ENCODE results near the gene SDCBP2.

DNA sequence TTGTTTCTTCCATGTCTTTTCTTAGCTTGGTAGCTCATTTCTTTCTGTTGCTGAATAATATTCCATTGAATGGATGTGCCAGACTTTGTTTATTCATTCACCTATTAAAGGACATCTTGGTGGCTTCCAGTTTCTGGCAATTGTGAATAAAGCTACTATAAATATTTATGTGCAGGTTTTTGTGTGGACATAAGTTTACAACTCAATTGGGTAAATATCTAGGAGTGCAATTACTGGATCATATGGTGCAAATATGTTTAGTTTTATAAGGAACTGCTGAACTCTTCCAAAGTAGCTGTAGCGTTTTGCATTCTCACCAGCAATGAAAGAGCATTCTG, 16.8 kb upstream of the SDCBP2 start:
- no peak for TF ChIP-seq EGR1 (IDR thresholded peaks at IDR 0.05; ENCODE audit: low read depth in 2 of 2)
- TF ChIP-seq, protein P1, sequence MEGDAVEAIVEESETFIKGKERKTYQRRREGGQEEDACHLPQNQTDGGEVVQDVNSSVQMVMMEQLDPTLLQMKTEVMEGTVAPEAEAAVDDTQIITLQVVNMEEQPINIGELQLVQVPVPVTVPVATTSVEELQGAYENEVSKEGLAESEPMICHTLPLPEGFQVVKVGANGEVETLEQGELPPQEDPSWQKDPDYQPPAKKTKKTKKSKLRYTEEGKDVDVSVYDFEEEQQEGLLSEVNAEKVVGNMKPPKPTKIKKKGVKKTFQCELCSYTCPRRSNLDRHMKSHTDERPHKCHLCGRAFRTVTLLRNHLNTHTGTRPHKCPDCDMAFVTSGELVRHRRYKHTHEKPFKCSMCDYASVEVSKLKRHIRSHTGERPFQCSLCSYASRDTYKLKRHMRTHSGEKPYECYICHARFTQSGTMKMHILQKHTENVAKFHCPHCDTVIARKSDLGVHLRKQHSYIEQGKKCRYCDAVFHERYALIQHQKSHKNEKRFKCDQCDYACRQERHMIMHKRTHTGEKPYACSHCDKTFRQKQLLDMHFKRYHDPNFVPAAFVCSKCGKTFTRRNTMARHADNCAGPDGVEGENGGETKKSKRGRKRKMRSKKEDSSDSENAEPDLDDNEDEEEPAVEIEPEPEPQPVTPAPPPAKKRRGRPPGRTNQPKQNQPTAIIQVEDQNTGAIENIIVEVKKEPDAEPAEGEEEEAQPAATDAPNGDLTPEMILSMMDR (IDR thresholded peaks at IDR 0.05; ENCODE audit: low read depth, low read length, missing input control) = no peak
- TF ChIP-seq, protein P2, sequence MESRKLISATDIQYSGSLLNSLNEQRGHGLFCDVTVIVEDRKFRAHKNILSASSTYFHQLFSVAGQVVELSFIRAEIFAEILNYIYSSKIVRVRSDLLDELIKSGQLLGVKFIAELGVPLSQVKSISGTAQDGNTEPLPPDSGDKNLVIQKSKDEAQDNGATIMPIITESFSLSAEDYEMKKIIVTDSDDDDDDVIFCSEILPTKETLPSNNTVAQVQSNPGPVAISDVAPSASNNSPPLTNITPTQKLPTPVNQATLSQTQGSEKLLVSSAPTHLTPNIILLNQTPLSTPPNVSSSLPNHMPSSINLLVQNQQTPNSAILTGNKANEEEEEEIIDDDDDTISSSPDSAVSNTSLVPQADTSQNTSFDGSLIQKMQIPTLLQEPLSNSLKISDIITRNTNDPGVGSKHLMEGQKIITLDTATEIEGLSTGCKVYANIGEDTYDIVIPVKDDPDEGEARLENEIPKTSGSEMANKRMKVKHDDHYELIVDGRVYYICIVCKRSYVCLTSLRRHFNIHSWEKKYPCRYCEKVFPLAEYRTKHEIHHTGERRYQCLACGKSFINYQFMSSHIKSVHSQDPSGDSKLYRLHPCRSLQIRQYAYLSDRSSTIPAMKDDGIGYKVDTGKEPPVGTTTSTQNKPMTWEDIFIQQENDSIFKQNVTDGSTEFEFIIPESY (IDR thresholded peaks at IDR 0.05) = no peak
- TF ChIP-seq, protein P3, sequence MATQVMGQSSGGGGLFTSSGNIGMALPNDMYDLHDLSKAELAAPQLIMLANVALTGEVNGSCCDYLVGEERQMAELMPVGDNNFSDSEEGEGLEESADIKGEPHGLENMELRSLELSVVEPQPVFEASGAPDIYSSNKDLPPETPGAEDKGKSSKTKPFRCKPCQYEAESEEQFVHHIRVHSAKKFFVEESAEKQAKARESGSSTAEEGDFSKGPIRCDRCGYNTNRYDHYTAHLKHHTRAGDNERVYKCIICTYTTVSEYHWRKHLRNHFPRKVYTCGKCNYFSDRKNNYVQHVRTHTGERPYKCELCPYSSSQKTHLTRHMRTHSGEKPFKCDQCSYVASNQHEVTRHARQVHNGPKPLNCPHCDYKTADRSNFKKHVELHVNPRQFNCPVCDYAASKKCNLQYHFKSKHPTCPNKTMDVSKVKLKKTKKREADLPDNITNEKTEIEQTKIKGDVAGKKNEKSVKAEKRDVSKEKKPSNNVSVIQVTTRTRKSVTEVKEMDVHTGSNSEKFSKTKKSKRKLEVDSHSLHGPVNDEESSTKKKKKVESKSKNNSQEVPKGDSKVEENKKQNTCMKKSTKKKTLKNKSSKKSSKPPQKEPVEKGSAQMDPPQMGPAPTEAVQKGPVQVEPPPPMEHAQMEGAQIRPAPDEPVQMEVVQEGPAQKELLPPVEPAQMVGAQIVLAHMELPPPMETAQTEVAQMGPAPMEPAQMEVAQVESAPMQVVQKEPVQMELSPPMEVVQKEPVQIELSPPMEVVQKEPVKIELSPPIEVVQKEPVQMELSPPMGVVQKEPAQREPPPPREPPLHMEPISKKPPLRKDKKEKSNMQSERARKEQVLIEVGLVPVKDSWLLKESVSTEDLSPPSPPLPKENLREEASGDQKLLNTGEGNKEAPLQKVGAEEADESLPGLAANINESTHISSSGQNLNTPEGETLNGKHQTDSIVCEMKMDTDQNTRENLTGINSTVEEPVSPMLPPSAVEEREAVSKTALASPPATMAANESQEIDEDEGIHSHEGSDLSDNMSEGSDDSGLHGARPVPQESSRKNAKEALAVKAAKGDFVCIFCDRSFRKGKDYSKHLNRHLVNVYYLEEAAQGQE (IDR thresholded peaks at IDR 0.05) = no peak
- no peak for TF ChIP-seq TAF1 (conservative IDR thresholded peaks at IDR 0.05)
- TF ChIP-seq GABPA (IDR thresholded peaks at IDR 0.05 in 1 of 2, conservative IDR thresholded peaks at IDR 0.05 in 1 of 2) = no peak
- no peak for TF ChIP-seq JUND (IDR thresholded peaks at IDR 0.05)
- no peak for TF ChIP-seq YY1 (IDR thresholded peaks at IDR 0.05)
- TF ChIP-seq, protein P4, sequence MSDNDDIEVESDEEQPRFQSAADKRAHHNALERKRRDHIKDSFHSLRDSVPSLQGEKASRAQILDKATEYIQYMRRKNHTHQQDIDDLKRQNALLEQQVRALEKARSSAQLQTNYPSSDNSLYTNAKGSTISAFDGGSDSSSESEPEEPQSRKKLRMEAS (IDR thresholded peaks at IDR 0.05) = no peak
